HepG2 (cell line): ENCODE measurements around the gene HNRNPA2B1. TPM values are rescaled to one million over a fixed set of nuclear protein-coding genes. Genes with fewer than 3 reads are reported as not detected.

Experiments used
- ATAC-seq: fragments of 200-7000 bp; cut with Tn5 transposase; 3 replicates; pipeline ENCODE4 v1.9.1; 2020; ENCODE audit warnings: mild to moderate bottlenecking, moderate library complexity
- BruUV-seq: library from RNA; stranded (reverse); fragments of 400-500 nt; replicated peaks from 2 replicates; lab custom pipeline; 2021; lab: Mats Ljungman, UMichigan
- CTCF ChIA-PET: fragments of 300-600 bp; formaldehyde crosslinking; extraction: SDS; loops from one replicate; lab custom pipeline; 2021; ENCODE audit warnings: low total read pairs, inconsistent platforms, low intra/inter-chr PET ratio; lab: Yijun Ruan, JAX
- POLR2A ChIA-PET: fragments of 350-600 bp; sonication (Branson Sonifier 250); formaldehyde crosslinking; loops from one replicate; lab custom pipeline; 2020; ENCODE audit warnings: antibody characterized with exemption, inconsistent platforms; lab: Yijun Ruan, JAX
- DNase-seq: peaks from one replicate; pipeline ENCODE4 v3.0.0-alpha.2; 2015; ENCODE audit warnings: low spot score
- FAIRE-seq: peaks from 3 replicates; lab custom pipeline; 2011; peaks lifted over from hg19 to GRCh38; lab: Jason Lieb, UNC
- H2AFZ ChIP-seq: one replicate; pipeline ENCODE4 v1.6.1; 2011; ENCODE audit warnings: low read length, inconsistent platforms
- H3K27ac ChIP-seq: fragments of 300-600 bp; 3 replicates; pipeline ENCODE4 v1.8.0; 2011; ENCODE audit warnings: mixed run types, mild to moderate bottlenecking, mixed read lengths, low read length, inconsistent platforms; ENCODE audit not compliant: insufficient read depth; ENCODE audit errors: extremely low read length
- H3K27me3 ChIP-seq, 2 experiments: fragments of 200-600 bp in 1 of 2; 2 replicates in 1 of 2; 3 replicates in 1 of 2; pipeline versions ENCODE4 v1.6.0 to v1.8.0; 2011; ENCODE audit warnings: low read length in 2 of 2, mild to moderate bottlenecking in 2 of 2, moderate library complexity in 2 of 2, inconsistent platforms in 1 of 2; ENCODE audit not compliant: insufficient read depth in 2 of 2, control insufficient read depth in 1 of 2
- H3K36me3 ChIP-seq, 2 experiments: fragments of 200-600 bp in 1 of 2; replicated peaks in 1 of 2; 2 replicates in 1 of 2; 3 replicates in 1 of 2; pipeline versions ENCODE4 v1.5.1 to v1.8.0; 2011; ENCODE audit warnings: low read length in 2 of 2, inconsistent platforms in 1 of 2; ENCODE audit not compliant: insufficient read depth in 2 of 2, control insufficient read depth in 1 of 2
- H3K4me1 ChIP-seq: 2 replicates; pipeline ENCODE4 v1.5.1; 2012; ENCODE audit warnings: low read length, inconsistent platforms; ENCODE audit not compliant: insufficient read depth
- H3K4me2 ChIP-seq: 2 replicates; pipeline ENCODE4 v1.6.0; 2011; ENCODE audit warnings: low read depth, low read length, inconsistent platforms
- H3K4me3 ChIP-seq, 3 experiments: fragments of 200-600 bp in 1 of 3; sonication (generic), shearing (Covaris generic) in 1 of 3; replicated peaks in 1 of 3; 2 replicates each; pipeline ENCODE4 v1.5.1; 2011 to 2016; ENCODE audit warnings: low read length in 3 of 3, inconsistent platforms in 2 of 3, low read depth in 2 of 3, mild to moderate bottlenecking in 2 of 3, control low read depth in 1 of 3, mixed read lengths in 1 of 3; ENCODE audit not compliant: insufficient read depth in 1 of 3
- H3K79me2 ChIP-seq: one replicate; pipeline ENCODE4 v1.6.1; 2011; ENCODE audit warnings: low read length, inconsistent platforms; ENCODE audit not compliant: insufficient read depth
- H3K9ac ChIP-seq: 2 replicates; pipeline ENCODE4 v1.6.0; 2011; ENCODE audit warnings: mild to moderate bottlenecking, low read depth, low read length, inconsistent platforms; ENCODE audit not compliant: insufficient read depth
- H3K9me3 ChIP-seq: 2 replicates; pipeline ENCODE4 v1.5.1; 2012; ENCODE audit warnings: mild to moderate bottlenecking, low read length
- H4K20me1 ChIP-seq: 2 replicates; pipeline ENCODE4 v1.6.0; 2011; ENCODE audit warnings: inconsistent platforms, mild to moderate bottlenecking, low read length, moderate library complexity; ENCODE audit not compliant: insufficient read depth
- ARNTL ChIP-seq: sonication (generic); formaldehyde crosslinking; IDR thresholded peaks from 2 replicates; pipeline ENCODE4 v1.4.0; 2020; ENCODE audit warnings: mild to moderate bottlenecking, missing genetic modification reagents
- DNMT1 ChIP-seq: sonication (generic); formaldehyde crosslinking; IDR thresholded peaks from 2 replicates; pipeline ENCODE4 v1.5.1; 2020; ENCODE audit warnings: mild to moderate bottlenecking, missing genetic modification reagents
- FOSL2 ChIP-seq: sonication (generic); formaldehyde crosslinking; IDR thresholded peaks from 2 replicates; pipeline ENCODE4 v1.4.0; 2020; ENCODE audit warnings: missing genetic modification reagents
- HHEX ChIP-seq: IDR thresholded peaks from 2 replicates; pipeline ENCODE4 v1.6.1; 2016; ENCODE audit warnings: control low read depth
- KAT7 ChIP-seq: IDR thresholded peaks from 2 replicates; pipeline ENCODE4 v1.6.1; 2018; ENCODE audit warnings: borderline replicate concordance, missing compliant biosample characterization
- KDM4B ChIP-seq: sonication (generic); formaldehyde crosslinking; IDR thresholded peaks from 2 replicates; pipeline ENCODE4 v1.4.0; 2020; ENCODE audit warnings: missing genetic modification reagents
- NR2F6 ChIP-seq, 2 experiments: IDR thresholded peaks; 2 replicates each; pipeline ENCODE4 v1.6.1; 2016; ENCODE audit warnings: antibody characterized with exemption in 1 of 2, mild to moderate bottlenecking in 1 of 2
- SIX1 ChIP-seq: sonication (generic); formaldehyde crosslinking; IDR thresholded peaks from 2 replicates; pipeline ENCODE4 v1.4.0; 2020; ENCODE audit warnings: missing genetic modification reagents, borderline replicate concordance
- SPEN ChIP-seq: sonication (generic); formaldehyde crosslinking; IDR thresholded peaks from 2 replicates; pipeline ENCODE4 v1.5.1; 2020; ENCODE audit warnings: low read depth, mild to moderate bottlenecking, missing genetic modification reagents
- TBX2 ChIP-seq: sonication (generic); formaldehyde crosslinking; IDR thresholded peaks from 2 replicates; pipeline ENCODE4 v1.5.0; 2020; ENCODE audit warnings: missing genetic modification reagents, mild to moderate bottlenecking, borderline replicate concordance
- TCF7L2 ChIP-seq: IDR thresholded peaks from 2 replicates; pipeline ENCODE4 v1.6.1; 2011; ENCODE audit warnings: mild to moderate bottlenecking, low read depth, low read length, moderate library complexity
- TRIM22 ChIP-seq: fragments of 450-650 bp; IDR thresholded peaks from 2 replicates; pipeline ENCODE4 v1.6.1; 2017
- USF2 ChIP-seq, 2 experiments: sonication (generic) in 1 of 2; formaldehyde crosslinking in 1 of 2; IDR thresholded peaks; 2 replicates each; pipeline versions ENCODE4 v1.5.1 to v1.6.1; 2011 to 2020; ENCODE audit warnings: borderline replicate concordance in 1 of 2, low read depth in 1 of 2, low read length in 1 of 2, mild to moderate bottlenecking in 1 of 2, missing genetic modification reagents in 1 of 2, moderate library complexity in 1 of 2
- ZBTB7B ChIP-seq: sonication (generic); formaldehyde crosslinking; IDR thresholded peaks from 2 replicates; pipeline ENCODE4 v1.4.0; 2020; ENCODE audit warnings: missing genetic modification reagents
- ZFP36L2 ChIP-seq: sonication (generic); formaldehyde crosslinking; IDR thresholded peaks from 2 replicates; pipeline ENCODE4 v1.4.0; 2020; ENCODE audit warnings: missing genetic modification reagents
- ZFY ChIP-seq: sonication (generic); formaldehyde crosslinking; IDR thresholded peaks from 2 replicates; pipeline ENCODE4 v1.4.0; 2020; ENCODE audit warnings: missing genetic modification reagents
- WGBS: methylation state at CpG from one replicate; pipeline ENCODE4 v1.1.6; 2017; ENCODE audit warnings: low lambda C conversion rate; 5-methylcytosine and 5-hydroxymethylcytosine counted together
- in situ Hi-C: cut with HindIII; loops from 2 replicates; pipeline ENCODE4 v1.10.0; 2017; ENCODE audit warnings: low pct_unique_long_range_greater_than_20kb; ENCODE audit not compliant: extremely low pct_ligation_motif_present
- intact Hi-C: fragments of 100-400 bp; cut with micrococcal nuclease; formaldehyde crosslinking; loops from one replicate; pipeline ENCODE4 v1.10.0; 2022; ENCODE audit not compliant: unreplicated experiment
- polyA plus RNA-seq, 8 experiments: library from polyadenylated mRNA; depleted of rRNA in 3 of 8; stranded (reverse) in 7 of 8; unstranded in 1 of 8; fragments of >200 nt; fragmentation: Illumina TruSeq in 4 of 8; extraction: Trizol in 4 of 8; gene quantifications; 2 replicates each; pipeline versions ENCODE4 v1.2.1 to v1.2.3, GENCODE V29; 2011 to 2016; ENCODE audit warnings: low read depth in 4 of 8, missing spikeins in 1 of 8, mixed read lengths in 1 of 8; ENCODE audit not compliant: insufficient read depth in 1 of 8
- total RNA-seq, 5 experiments: library from RNA; depleted of rRNA; stranded (reverse); fragments of >200 nt; fragmentation: Illumina TruSeq; extraction: Trizol; gene quantifications; 2 replicates each; pipeline ENCODE4 v1.2.3, GENCODE V29; 2016; ENCODE audit warnings: low read depth in 1 of 5

HNRNPA2B1 gene
- total and polyA plus RNA-seq, 2 of the 13 experiments (the other 11 are each of a cell fraction or from before 2014, with no cell fraction given), result 193 to 412 TPM

GRCh38 chr7:26143298-26144048, 57.1 kb downstream of the HNRNPA2B1 start:
- BruUV-seq, result no TSS peak
- Histone ChIP-seq H3K9me3 (no peaks in the 10 kb centered on the region), H3K36me3 (no peaks in the 10 kb centered on the region), H3K4me2 (no peak overlapping the region), H3K4me3 (no peak overlapping the region), H3K9ac (no peak overlapping the region), H3K27me3 (peaks cover 0 to 3% of the 10 kb centered on the region in 2 experiments; a peak in 1 of 5 replicates), H4K20me1 (no peaks in the 10 kb centered on the region), H2AFZ (no peak overlapping the region), H3K79me2 (no peaks in the 10 kb centered on the region), H3K4me1 (no peaks in the 10 kb centered on the region), H3K27ac (no peak overlapping the region)
- WGBS, result 9% methylated on average over 5 of the region's 5 CpGs
- ChIA-PET POLR2A (interaction anchor here (1.4 kb wide), 1 partner anchor 9 kb away, joined by 4 read pairs; the partner anchor contains the start of gene NFE2L3), CTCF (no interaction called here)
- DNase-seq (no peak), FAIRE-seq (no peak), ATAC-seq (no peak)
- TF ChIP-seq FOSL2 (CRISPR knock-in tag) (peak; percentile 52), DNMT1 (CRISPR knock-in tag) (no peak), ZFY (no peak)
- in situ Hi-C loops (no loop called here), intact Hi-C loops (no loop called here)

- H3K4me3 ChIP-seq, result no peak overlapping the region
- no peak for TF ChIP-seq USF2 (IDR thresholded peaks at IDR 0.05; ENCODE audit: low read depth, low read length)
- no peak for TF ChIP-seq USF2 (CRISPR knock-in tag; IDR thresholded peaks at IDR 0.05; ENCODE audit: borderline replicate concordance)
- no peak for TF ChIP-seq ZBTB7B
- TF ChIP-seq HHEX, result no peak
- no peak for TF ChIP-seq SIX1 (CRISPR knock-in tag)
- no peak for TF ChIP-seq KDM4B (CRISPR knock-in tag)
- no peak for TF ChIP-seq SPEN (CRISPR knock-in tag)
- no peak for TF ChIP-seq TCF7L2
- no peak for TF ChIP-seq ARNTL (CRISPR knock-in tag)
- no peak for TF ChIP-seq TBX2
- TF ChIP-seq ZFP36L2 (CRISPR knock-in tag), result no peak
- no peak for TF ChIP-seq KAT7 (CRISPR knock-in tag)
- TF ChIP-seq TRIM22, result no peak
- no peak for TF ChIP-seq NR2F6 (IDR thresholded peaks at IDR 0.05)
- TF ChIP-seq NR2F6 (CRISPR knock-in tag; IDR thresholded peaks at IDR 0.05), result no peak
Measured at GRCh38 chr7:26141077-26141476, 59.5 kb downstream of the HNRNPA2B1 start.

More at GRCh38 chr7:26141077-26141476, 59.5 kb downstream of the HNRNPA2B1 start:
- Histone ChIP-seq H3K27me3 (peaks cover 0 to 3% of the 10 kb centered on the region in 2 experiments; a peak in 1 of 5 replicates), H3K79me2 (no peaks in the 10 kb centered on the region), H3K4me2 (no peak overlapping the region), H3K27ac (no peak overlapping the region), H3K4me1 (no peaks in the 10 kb centered on the region), H3K9ac (no peak overlapping the region), H2AFZ (no peak overlapping the region), H3K36me3 (no peaks in the 10 kb centered on the region), H4K20me1 (no peaks in the 10 kb centered on the region), H3K9me3 (no peaks in the 10 kb centered on the region)
- POLR2A ChIA-PET, result no interaction called here
- 19% methylated on average over 2 of the region's 2 CpGs for WGBS
- ATAC-seq, result no peak
- no peak for DNase-seq
- in situ Hi-C loops (no loop called here), intact Hi-C loops (no loop called here)
- no peak for FAIRE-seq
- no TSS peak for BruUV-seq
- CTCF ChIA-PET, result no interaction called here
